H9 (cell line): ENCODE data around the gene ZNF629. TPM values are rescaled to one million over a fixed set of nuclear protein-coding genes. Genes with fewer than 3 reads are reported as not detected.

Source experiments
- DNase-seq: peaks from one replicate; pipeline ENCODE4 v3.0.0-alpha.2; 2017
- H2AFZ ChIP-seq: one replicate; pipeline ENCODE4 v1.6.1; 2013; ENCODE audit warnings: mild to moderate bottlenecking, low read length, control low read depth, moderate library complexity
- H2AK5ac ChIP-seq: 2 replicates; pipeline ENCODE4 v1.6.1; 2013; ENCODE audit warnings: low read length, control low read depth, mixed read lengths; ENCODE audit not compliant: insufficient read length
- H2BK120ac ChIP-seq: one replicate; pipeline ENCODE4 v1.6.1; 2013; ENCODE audit warnings: low read depth, mild to moderate bottlenecking, low read length, control low read depth, inconsistent platforms; ENCODE audit not compliant: poor library complexity, severe bottlenecking
- H2BK12ac ChIP-seq: 2 replicates; pipeline ENCODE4 v1.6.1; 2013; ENCODE audit warnings: low read length, control low read depth, mixed read lengths, low read depth; ENCODE audit not compliant: insufficient read length
- H2BK15ac ChIP-seq: 2 replicates; pipeline ENCODE4 v1.6.1; 2013; ENCODE audit warnings: low read depth, low read length, control low read depth
- H2BK20ac ChIP-seq: one replicate; pipeline ENCODE4 v1.6.1; 2013; ENCODE audit warnings: low read depth, mild to moderate bottlenecking, low read length, control low read depth, inconsistent platforms; ENCODE audit not compliant: poor library complexity, severe bottlenecking
- H2BK5ac ChIP-seq: 2 replicates; pipeline ENCODE4 v1.6.1; 2013; ENCODE audit warnings: low read length, control low read depth, mixed read lengths; ENCODE audit not compliant: insufficient read length
- H3K14ac ChIP-seq: 2 replicates; pipeline ENCODE4 v1.6.1; 2013; ENCODE audit warnings: low read length, control low read depth; ENCODE audit not compliant: insufficient read depth
- H3K18ac ChIP-seq: 2 replicates; pipeline ENCODE4 v1.6.1; 2013; ENCODE audit warnings: low read depth, mild to moderate bottlenecking, mixed read lengths, low read length, control low read depth; ENCODE audit not compliant: insufficient read length
- H3K23ac ChIP-seq: 2 replicates; pipeline ENCODE4 v1.6.1; 2013; ENCODE audit warnings: low read length, control low read depth, mixed read lengths, low read depth; ENCODE audit not compliant: insufficient read length
- H3K23me2 ChIP-seq: 2 replicates; pipeline ENCODE4 v1.6.1; 2013; ENCODE audit warnings: low read depth, mild to moderate bottlenecking, mixed read lengths, low read length, control low read depth; ENCODE audit not compliant: insufficient read length, poor library complexity, severe bottlenecking
- H3K27ac ChIP-seq: 2 replicates; pipeline ENCODE4 v1.5.1; 2013; ENCODE audit warnings: low read length, control low read depth, mixed read lengths, low read depth; ENCODE audit not compliant: insufficient read length
- H3K27me3 ChIP-seq: 2 replicates; pipeline ENCODE4 v1.6.1; 2013; ENCODE audit warnings: low read length, control low read depth, inconsistent platforms; ENCODE audit not compliant: insufficient read depth
- H3K4ac ChIP-seq: 2 replicates; pipeline ENCODE4 v1.6.1; 2013; ENCODE audit warnings: low read depth, mild to moderate bottlenecking, control low read depth, inconsistent platforms, low read length, moderate library complexity
- H3K4me1 ChIP-seq: 2 replicates; pipeline ENCODE4 v1.6.1; 2013; ENCODE audit warnings: low read length, control low read depth, inconsistent platforms; ENCODE audit not compliant: insufficient read depth
- H3K4me2 ChIP-seq: 2 replicates; pipeline ENCODE4 v1.6.1; 2013; ENCODE audit warnings: low read length, control low read depth, mixed read lengths; ENCODE audit not compliant: insufficient read length, insufficient read depth
- H3K56ac ChIP-seq: 2 replicates; pipeline ENCODE4 v1.6.1; 2013; ENCODE audit warnings: low read depth, mild to moderate bottlenecking, mixed read lengths, low read length, control low read depth; ENCODE audit not compliant: insufficient read length
- H3K79me1 ChIP-seq: 2 replicates; pipeline ENCODE4 v1.6.1; 2013; ENCODE audit warnings: low read depth, mild to moderate bottlenecking, moderate library complexity, low read length, control low read depth, inconsistent platforms; ENCODE audit not compliant: insufficient read depth, poor library complexity, severe bottlenecking
- H3K79me2 ChIP-seq: 2 replicates; pipeline ENCODE4 v1.6.1; 2013; ENCODE audit warnings: low read length, control low read depth, inconsistent platforms; ENCODE audit not compliant: insufficient read depth
- H3K9ac ChIP-seq: 2 replicates; pipeline ENCODE4 v1.6.1; 2013; ENCODE audit warnings: low read length, control low read depth, mixed read lengths; ENCODE audit not compliant: insufficient read length; ENCODE audit errors: extremely low read depth
- H3K9me3 ChIP-seq: one replicate; pipeline ENCODE4 v1.6.1; 2013; ENCODE audit warnings: low read depth, low read length, inconsistent platforms; ENCODE audit not compliant: control insufficient read depth
- H3T11ph ChIP-seq: one replicate; pipeline ENCODE4 v1.6.1; 2013; ENCODE audit warnings: mild to moderate bottlenecking, low read length, control low read depth, inconsistent platforms
- H4K20me1 ChIP-seq: one replicate; pipeline ENCODE4 v1.6.1; 2013; ENCODE audit not compliant: control insufficient read depth, insufficient read length, insufficient read depth
- H4K5ac ChIP-seq: 2 replicates; pipeline ENCODE4 v1.6.1; 2013; ENCODE audit warnings: low read depth, mild to moderate bottlenecking, mixed read lengths, low read length, control low read depth; ENCODE audit not compliant: insufficient read length
- H4K8ac ChIP-seq: replicated peaks from 2 replicates; pipeline ENCODE4 v1.6.1; 2013; ENCODE audit warnings: low read length, control low read depth, mixed read lengths, low read depth; ENCODE audit not compliant: insufficient read length
- H4K91ac ChIP-seq: 2 replicates; pipeline ENCODE4 v1.6.1; 2013; ENCODE audit warnings: low read depth, mild to moderate bottlenecking, moderate library complexity, mixed read lengths, low read length, control low read depth; ENCODE audit not compliant: insufficient read length
- H3K27ac Mint-ChIP-seq, 3 experiments: 2 replicates in 2 of 3; 3 replicates in 1 of 3; pipeline ENCODE4 v1.8.0; 2020 to 2021; ENCODE audit warnings: mixed read lengths in 3 of 3, mild to moderate bottlenecking in 1 of 3, moderate library complexity in 1 of 3
- H3K27me3 Mint-ChIP-seq: 2 replicates; pipeline ENCODE4 v1.8.0; 2021; ENCODE audit warnings: low read depth, mild to moderate bottlenecking, moderate library complexity, mixed read lengths
- H3K36me3 Mint-ChIP-seq, 3 experiments: 2 replicates in 2 of 3; 3 replicates in 1 of 3; pipeline ENCODE4 v1.8.0; 2020 to 2021; ENCODE audit warnings: low read depth in 3 of 3, mixed read lengths in 3 of 3; ENCODE audit not compliant: insufficient read depth in 1 of 3
- H3K4me1 Mint-ChIP-seq, 2 experiments: 2 replicates each; pipeline ENCODE4 v1.8.0; 2020; ENCODE audit warnings: mixed read lengths in 2 of 2
- H3K4me3 Mint-ChIP-seq, 2 experiments: 2 replicates in 1 of 2; 3 replicates in 1 of 2; pipeline ENCODE4 v1.8.0; 2020 to 2021; ENCODE audit warnings: mild to moderate bottlenecking in 2 of 2, mixed read lengths in 2 of 2, moderate library complexity in 1 of 2
- H3K9me3 Mint-ChIP-seq, 2 experiments: 2 replicates in 1 of 2; 3 replicates in 1 of 2; pipeline ENCODE4 v1.8.0; 2020; ENCODE audit warnings: mild to moderate bottlenecking in 2 of 2, mixed read lengths in 2 of 2, moderate library complexity in 1 of 2
- WGBS: extraction: QIAGEN DNeasy Blood & Tissue Kit; methylation state at CpG from one replicate; pipeline ENCODE4 v1.1.7; 2013; ENCODE audit warnings: missing lambda C conversion rate, low lambda C conversion rate, mixed read lengths; ENCODE audit not compliant: insufficient read length; ENCODE audit errors: extremely low coverage; 5-methylcytosine and 5-hydroxymethylcytosine counted together
- total RNA-seq: library from RNA; stranded (reverse); gene quantifications from 2 replicates; pipeline ENCODE4 v1.2.1, GENCODE V29; 2021
- TF ChIP-seq, protein P1 (sequence below): fragments of 200-600 bp; sonication (generic); conservative IDR thresholded peaks from 3 replicates; pipeline ENCODE4 v1.8.0; 2021; ENCODE audit warnings: antibody characterized with exemption, mild to moderate bottlenecking

ZNF629 gene
- total RNA-seq, 1 experiment from 2014 or later: 20.0 TPM

DNA sequence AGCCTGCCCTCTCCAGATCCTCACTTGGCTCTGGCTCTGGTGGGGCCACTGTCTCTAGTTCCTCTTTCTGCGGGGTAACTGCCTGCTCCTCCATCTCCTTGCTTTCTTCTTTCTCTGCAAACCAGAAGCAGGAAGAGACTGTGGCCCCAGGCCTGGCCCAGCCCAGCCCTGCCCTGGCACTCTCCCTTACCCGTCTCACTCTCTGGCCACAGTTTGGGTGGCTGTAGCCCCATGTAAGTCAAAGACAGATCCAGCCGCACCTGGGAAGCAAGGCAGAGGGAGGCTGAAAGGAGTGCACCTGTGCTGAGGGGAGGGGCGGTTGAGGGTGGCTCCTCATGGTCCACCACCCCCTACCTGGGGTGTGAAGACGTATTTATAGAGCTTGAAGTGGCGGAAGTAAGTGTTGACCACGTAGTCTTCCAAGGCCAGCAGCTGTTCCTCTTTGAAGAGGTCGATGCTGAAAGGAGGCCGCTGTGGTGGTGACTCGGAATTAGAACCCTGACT is 28.0 kb downstream of the ZNF629 start:
- H3K27me3 ChIP-seq: no peaks in the 10 kb centered on the region
- H3K14ac ChIP-seq: no peak overlapping the region
- peaks cover 12 to 56% (median 40%) of the 10 kb centered on the region in 3 experiments for H3K36me3 Mint-ChIP-seq
- no peaks in the 10 kb centered on the region for H3K9me3 Mint-ChIP-seq
- TF ChIP-seq, protein P1, sequence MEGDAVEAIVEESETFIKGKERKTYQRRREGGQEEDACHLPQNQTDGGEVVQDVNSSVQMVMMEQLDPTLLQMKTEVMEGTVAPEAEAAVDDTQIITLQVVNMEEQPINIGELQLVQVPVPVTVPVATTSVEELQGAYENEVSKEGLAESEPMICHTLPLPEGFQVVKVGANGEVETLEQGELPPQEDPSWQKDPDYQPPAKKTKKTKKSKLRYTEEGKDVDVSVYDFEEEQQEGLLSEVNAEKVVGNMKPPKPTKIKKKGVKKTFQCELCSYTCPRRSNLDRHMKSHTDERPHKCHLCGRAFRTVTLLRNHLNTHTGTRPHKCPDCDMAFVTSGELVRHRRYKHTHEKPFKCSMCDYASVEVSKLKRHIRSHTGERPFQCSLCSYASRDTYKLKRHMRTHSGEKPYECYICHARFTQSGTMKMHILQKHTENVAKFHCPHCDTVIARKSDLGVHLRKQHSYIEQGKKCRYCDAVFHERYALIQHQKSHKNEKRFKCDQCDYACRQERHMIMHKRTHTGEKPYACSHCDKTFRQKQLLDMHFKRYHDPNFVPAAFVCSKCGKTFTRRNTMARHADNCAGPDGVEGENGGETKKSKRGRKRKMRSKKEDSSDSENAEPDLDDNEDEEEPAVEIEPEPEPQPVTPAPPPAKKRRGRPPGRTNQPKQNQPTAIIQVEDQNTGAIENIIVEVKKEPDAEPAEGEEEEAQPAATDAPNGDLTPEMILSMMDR: no peak
- no peak overlapping the region for H3K9ac ChIP-seq
- H3K4me1 Mint-ChIP-seq: peaks cover 17 to 18% of the 10 kb centered on the region in 2 experiments
- DNase-seq: no peak
- no peak overlapping the region for H4K8ac ChIP-seq
- H3K9me3 ChIP-seq: no peaks in the 10 kb centered on the region
- no peak overlapping the region for H2BK5ac ChIP-seq
- no peak overlapping the region for H2BK120ac ChIP-seq
- no peaks in the 10 kb centered on the region for H3K79me2 ChIP-seq
- peaks cover 6% of the 10 kb centered on the region for H3K79me1 ChIP-seq
- no peaks in the 10 kb centered on the region for H4K20me1 ChIP-seq
- no peak overlapping the region for H3K27ac Mint-ChIP-seq
- no peak overlapping the region for H2BK15ac ChIP-seq
- H3K4me2 ChIP-seq: no peak overlapping the region
- H3K27ac ChIP-seq: no peak overlapping the region
- H3K27me3 Mint-ChIP-seq: no peaks in the 10 kb centered on the region
- no peak overlapping the region for H2AK5ac ChIP-seq
- H3T11ph ChIP-seq: no peak overlapping the region
- H3K4me1 ChIP-seq: no peaks in the 10 kb centered on the region
- no CpG with 5 or more reads among the region's 10 CpGs for WGBS
- no peak overlapping the region for H3K23ac ChIP-seq
- H3K18ac ChIP-seq: no peak overlapping the region
- H2BK12ac ChIP-seq: no peak overlapping the region
- no peak overlapping the region; a peak in 1 of 5 replicates for H3K4me3 Mint-ChIP-seq
- H3K23me2 ChIP-seq: peaks cover 20% of the 10 kb centered on the region
- no peak overlapping the region for H2BK20ac ChIP-seq
- no peak overlapping the region for H3K56ac ChIP-seq
- no peak overlapping the region for H4K91ac ChIP-seq
- no peak overlapping the region for H2AFZ ChIP-seq
- no peak overlapping the region for H3K4ac ChIP-seq
- no peak overlapping the region for H4K5ac ChIP-seq
